ENCODE results near the gene PELI3.

GRCh38 chr11:66417000-66417399, 49.7 kb upstream of the PELI3 start:
- TF ChIP-seq CTCF (IDR thresholded peaks at IDR 0.05; ENCODE audit: borderline replicate concordance, extremely low read depth, low read length, poor library complexity, severe bottlenecking) (no peak), EZH2 (IDR thresholded peaks at IDR 0.05; ENCODE audit: borderline replicate concordance, low read depth, low read length, severe bottlenecking) (no peak)

Data from DND-41 (cell line).